HG02970 (cell line): Measurements from ENCODE around the gene ZNF740.
"Not testable (repeated sequence)": the region's sequence is repeated elsewhere in the genome, so short reads cannot be mapped to it uniquely, and the experiment has no call there.

Source experiments
- ATAC-seq: cut with Tn5 transposase; IDR thresholded peaks from one replicate; pipeline ENCODE4 v1.9.1; 2021; ENCODE audit warnings: mild to moderate bottlenecking, moderate library complexity, moderate number of reproducible peaks; ENCODE audit not compliant: unreplicated experiment, low FRiP score

ZNF740 gene, protein sequence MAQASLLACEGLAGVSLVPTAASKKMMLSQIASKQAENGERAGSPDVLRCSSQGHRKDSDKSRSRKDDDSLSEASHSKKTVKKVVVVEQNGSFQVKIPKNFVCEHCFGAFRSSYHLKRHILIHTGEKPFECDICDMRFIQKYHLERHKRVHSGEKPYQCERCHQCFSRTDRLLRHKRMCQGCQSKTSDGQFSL

DNA sequence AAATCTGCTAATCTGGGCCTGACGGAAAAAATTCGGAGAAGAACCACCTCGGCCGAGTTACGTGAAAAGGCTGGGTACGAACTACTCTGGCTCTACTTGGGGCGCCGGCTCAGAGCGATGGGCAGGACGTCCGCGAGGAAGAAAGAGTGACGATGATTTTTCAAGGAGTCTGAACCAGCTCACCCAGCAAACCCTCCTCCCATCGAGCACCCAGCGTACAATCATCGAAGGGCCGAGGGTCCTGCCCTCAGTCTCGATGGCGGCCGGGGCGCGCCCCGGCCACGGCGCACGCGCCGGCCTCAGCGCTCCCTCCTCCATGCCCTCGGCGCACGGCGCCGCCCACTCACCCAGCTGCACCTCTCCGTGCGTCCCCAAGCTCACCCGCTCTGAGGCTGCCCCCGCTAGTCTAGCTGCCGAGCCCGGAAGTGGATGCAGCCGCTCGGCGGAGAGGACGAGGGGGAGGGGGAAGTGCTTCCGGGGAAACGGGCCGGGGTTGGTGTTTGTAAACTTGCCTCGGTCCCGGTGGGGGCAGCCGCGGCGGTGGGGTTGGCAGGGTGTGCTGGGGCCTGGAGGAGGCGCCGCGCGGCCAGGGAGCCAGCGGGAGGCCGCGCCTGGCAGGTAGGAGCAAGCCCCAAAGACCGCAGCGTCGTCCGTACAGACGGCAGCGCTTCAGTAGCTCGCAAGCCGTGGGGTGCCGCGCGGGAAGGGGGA, at the start of gene ZNF740, which contains the start of gene CSAD:
Gene ZNF740, plus strand, starts transcription at position 503 of the 711 bp plus-strand sequence. CDS start 1,262 bp downstream, outside the sequence.
Gene CSAD, minus strand, starts transcription at position 706 of the 711 bp plus-strand sequence. CDS start 7,455 bp downstream, outside the sequence.
- ATAC-seq = peak; percentile 91

DNA sequence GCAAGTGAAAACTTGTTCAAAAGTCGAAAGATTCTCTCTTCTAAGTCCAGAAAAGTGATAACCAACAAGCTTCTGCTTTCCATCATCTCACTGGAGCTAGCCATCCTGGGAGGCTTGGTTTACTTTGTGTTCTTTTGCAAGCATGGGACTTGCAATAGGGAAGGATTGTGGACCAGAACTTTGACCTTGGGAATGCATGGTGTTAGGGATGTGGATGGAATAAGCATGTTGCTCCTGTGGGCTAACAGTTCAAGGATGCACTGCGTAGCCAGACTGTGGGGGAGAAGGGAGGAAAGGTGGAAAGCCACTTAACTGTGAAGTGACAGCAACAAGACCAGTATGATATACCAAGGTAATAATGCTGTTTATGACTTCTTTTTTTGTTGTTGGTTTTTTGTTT, 48.7 kb upstream of the ZNF740 start:
- ATAC-seq = no peak

DNA sequence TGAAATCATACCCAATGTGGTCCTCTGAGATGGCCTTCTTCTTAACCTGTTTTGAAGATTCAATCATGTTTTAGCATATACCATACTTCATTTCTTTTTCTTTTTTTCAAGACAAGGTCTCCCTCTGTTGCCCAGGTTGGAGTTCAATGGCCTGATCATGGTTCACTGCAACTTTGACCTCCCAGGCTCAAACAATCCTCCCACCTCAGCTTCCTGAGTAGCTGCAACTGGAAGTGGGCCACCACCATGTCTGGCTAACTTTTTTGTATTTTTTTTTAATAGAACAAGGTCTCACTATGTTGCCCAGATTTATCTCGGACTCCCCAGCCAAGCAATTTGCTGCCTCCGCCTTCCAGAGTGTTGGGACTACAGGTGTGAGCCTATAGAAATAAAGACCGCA, 46.8 kb upstream of the ZNF740 start:
- ATAC-seq = no peak

DNA sequence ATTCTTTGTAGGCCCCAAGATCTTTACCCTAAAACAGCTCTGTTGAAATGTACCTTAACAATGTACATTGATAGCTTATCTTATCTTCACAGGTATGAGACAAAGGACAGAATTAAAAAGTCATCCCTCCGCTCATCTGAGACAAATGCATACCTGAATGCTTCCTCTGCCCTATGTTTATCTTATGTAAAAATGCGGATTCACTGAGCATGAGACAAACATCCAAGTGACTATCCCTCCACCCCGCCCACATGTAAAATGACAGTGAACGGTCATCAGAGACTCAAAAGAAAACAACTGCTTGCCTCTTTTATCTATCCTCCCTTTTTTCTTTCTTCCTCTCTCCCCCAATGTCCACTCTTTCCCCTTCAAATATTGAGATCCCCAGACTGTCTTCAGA, 37.2 kb upstream of the ZNF740 start:
- no peak for ATAC-seq

DNA sequence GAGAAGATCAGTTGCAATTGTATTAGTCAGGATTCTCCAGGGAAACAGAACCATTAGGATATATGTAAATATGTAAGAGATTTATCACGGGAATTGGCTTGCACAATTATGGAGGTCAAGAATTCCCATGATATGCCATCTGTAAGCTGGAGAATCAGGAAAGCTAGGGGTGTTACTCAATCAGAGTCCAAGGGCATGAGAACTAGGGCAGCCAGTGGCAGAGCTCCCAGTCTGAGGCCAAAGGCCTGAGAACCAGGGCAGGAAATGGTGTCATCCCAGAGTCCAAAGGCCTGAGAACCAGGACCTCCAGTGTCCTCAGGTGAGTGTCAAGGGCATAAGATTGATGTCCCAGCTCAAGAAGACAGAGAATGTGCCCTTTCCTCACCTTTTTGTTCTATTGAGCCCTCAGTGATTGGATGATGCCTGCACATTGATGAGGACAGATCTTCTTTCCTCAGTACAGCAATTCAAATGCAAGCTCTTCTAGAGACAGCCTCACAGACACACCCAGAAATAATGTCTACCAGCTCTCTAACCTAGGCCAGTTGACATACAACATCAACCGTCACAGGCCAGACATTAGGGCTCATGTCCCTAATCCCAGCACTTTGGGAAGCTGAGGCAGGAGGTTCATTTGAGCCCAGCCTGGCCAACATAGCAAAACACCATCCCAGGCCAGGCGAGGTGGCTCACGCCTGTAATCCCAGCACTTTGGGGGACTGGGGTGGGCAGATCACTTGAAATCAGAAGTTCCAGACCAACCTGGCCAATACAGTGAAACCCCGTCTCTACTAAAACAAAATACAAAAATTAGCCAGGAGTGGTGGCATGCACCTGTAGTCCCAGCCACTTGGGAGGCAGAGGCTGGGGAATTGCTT, 34.9 kb upstream of the ZNF740 start:
- no peak for ATAC-seq

DNA sequence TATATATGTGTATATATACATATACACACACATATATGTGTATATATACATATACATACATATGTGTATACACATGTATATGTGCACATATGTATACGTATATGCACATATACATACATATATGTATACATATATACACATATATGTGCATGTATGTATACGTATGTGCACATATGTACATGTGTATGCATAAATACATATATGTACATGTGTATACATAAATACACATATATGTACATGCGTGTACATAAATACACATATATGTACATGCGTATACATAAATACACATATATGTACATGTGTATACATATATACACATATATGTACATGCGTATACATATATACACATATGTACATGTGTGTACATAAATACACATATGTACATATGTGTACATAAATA, 33.3 kb upstream of the ZNF740 start:
- ATAC-seq = no peak

DNA sequence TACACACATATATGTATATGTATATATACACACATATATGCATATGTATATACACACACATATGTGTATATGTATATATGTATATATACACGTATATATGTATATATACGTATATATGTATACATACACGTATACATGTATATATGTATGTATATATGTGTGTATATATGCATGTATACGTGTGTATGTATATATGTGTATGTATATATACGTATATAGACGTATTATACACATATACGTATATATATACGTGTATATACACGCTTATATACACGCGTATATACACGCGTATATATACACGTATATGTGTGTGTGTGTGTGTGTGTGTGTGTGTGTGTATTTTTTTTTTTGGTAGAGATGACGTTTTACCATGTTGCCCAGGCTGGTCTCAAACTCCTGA, 32.9 kb upstream of the ZNF740 start:
- ATAC-seq = no peak

DNA sequence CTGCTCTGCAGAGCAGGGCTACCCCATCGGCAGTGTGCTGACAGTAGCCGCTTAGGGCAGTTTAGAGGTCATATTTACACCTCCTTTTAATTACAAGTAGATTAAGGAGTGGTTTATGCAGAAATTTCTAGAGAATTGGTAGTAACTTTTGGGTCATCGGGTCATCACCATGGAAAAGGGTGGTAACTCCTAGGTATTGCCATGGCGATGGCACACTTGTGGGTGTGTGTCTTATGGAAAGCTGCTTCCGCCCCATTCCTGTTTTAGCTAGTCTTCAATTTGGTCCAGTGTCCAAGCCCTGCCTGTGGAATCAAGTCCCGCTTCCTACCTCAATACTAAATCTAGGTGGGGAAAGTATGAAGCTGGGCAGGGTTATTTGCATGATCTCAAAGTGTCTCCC, 29.5 kb upstream of the ZNF740 start:
- no peak for ATAC-seq

DNA sequence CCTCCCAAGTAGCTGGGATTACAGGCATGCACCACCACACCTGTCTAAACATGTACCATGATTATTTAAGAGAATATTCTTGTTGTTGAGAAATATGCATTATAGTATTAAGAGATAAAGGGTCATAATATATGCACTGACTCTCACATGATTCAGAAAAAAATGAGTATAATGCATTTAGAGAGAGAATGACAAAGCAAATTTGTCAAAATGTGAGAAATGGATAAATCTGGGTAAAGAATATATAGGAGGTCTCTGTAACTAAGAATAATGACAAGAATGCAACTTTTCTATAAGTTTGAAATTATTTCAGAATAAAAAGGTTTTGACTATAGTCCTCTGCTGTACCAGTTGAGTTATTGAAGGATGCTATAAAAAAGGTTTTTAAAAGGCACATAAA, 28.1 kb upstream of the ZNF740 start:
- no peak for ATAC-seq

DNA sequence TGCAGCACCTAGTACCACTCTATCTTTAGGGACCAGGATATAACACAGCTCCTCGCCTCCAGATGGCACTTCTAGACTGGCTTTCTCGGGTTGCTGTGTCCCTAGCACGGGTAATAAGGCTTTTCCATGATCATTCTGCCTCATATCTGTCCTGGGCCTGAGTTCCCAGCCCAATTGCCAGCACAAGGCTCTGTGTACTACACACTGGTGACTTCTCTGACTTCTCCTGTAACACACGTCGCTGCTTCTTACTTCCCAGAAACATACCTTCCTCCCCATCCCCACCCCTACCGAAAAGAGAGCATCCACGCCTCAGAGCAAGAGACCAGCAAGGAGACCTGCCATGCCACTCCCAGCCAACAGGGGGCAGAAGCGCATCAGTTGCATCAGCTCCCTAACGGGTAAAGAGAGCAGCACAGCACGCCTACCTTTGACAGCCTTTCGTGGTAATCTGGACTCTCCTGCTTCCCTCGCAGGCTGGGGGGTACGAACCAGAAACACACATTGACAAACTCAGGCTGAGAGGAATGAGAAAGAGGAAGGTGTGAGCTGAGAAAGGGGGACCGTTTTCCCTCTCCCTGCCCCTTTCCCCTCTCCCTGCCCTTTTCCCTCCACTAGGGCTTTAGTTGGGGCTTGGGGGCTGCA, 21.2 kb upstream of the ZNF740 start:
- no peak for ATAC-seq

DNA sequence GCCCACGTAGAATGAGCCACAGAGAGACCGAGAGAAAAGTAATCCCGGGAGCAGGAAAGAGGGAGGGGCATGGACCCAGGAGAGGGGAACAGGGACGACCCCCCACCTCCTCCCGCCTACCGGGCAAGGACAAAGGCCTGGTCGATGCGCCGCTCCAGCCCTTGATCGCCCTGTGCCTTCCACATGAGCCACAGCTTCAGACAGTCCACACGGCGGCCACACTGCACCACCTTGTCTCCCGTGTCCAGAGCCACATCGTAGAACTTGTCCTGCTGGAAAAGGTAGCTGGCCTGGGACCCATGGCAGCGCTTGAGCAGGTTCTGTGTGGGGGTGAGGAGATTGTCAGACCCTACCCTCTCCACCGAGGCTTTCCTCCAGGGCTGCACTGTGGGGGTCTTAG, 20.5 kb upstream of the ZNF740 start:
- ATAC-seq = no peak

DNA sequence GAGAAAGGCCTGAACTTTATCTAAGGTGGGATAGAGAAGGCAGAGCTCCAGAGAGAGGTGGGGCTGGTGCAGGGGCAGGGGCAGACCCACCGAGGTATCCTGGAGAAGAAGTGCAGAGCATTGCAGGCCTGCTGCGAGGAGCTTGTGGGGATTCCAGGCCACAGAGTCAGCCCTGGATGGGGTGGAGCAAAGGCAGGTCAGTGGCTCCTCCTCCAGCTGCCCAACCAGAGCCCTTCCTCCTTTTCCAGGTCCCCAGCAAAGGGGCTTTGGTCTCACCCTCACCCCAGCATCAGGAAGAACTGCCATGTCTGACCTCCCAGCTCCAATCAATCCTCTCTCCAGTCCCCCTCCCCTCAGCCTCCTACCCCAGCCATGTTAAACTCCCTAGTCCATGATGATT, 19.8 kb upstream of the ZNF740 start:
- ATAC-seq = no peak

DNA sequence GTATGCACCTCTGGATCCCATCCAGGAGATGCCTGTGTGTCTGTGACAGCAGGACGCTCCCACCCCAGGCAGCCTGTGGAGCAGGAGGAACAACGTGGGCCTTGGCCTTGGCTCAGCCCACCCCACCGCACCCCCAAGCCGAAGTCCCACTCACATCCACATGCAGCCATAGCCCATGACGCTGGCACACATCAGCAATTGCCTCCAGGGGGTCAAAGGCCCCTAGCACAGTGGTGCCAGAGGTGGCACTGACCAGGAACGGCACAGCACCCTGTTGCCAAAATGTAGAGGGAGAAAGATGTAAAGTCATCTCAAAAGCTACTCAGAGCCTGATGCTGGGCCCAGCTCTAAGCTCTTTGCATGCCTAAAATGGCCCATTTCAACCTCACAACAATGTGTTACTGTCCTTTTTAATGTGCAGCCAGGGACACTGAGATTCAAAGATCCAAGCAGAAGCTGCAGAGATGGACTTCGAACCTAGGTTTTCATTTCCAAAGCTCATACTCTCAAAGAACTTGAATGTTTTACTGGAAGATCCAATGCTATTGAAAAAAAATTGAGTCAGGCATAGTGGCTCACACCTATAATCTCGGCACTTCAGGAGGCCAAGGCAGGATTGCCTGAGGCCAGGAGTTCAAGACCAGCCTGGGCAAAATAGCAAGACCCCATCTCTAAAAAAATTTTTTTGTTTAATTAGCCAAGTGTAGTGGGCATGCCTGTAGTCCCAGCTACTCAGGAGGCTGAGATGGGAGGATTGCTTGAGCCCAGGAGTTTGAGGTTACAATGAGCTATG, 19.2 kb upstream of the ZNF740 start:
- no peak for ATAC-seq

DNA sequence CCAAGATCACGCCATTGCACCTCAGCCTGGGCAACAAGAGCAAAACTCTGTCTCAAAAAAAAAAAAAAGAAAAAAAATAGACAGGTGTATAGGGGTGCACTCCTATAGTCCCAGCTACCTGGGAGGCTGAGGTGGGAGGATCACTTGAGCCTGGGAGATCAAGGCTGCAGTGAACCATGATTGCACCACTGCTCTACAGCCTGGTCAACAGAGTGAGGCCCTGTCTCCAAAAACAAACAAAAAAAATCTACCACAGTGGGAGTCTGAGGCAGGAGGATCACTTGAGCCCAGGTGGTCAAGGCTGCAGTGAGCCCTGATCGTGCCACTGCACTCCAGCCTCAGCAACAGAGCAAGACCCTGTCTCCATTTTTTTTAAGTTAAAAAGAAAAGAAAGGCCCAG, 17.5 kb upstream of the ZNF740 start:
- ATAC-seq = not testable (repeated sequence)

DNA sequence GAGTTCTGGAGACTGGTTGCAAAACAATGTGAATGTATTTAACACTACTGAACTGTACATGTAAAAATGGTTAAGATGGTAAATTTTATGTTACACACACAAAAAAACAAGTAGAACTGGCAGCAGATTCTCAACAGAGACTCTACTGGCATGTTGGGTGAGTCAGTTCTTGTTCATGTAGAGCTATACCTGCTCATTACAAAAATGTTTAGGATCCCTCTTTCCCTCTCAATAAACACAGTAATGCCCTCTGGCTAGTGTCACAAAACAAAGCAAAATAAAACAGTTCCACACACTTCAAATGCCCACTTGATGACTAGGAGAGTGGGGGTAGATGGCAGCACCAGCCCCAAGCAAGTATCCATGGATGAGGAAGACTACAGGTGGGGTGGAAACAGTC, 13.7 kb upstream of the ZNF740 start:
- ATAC-seq = no peak

DNA sequence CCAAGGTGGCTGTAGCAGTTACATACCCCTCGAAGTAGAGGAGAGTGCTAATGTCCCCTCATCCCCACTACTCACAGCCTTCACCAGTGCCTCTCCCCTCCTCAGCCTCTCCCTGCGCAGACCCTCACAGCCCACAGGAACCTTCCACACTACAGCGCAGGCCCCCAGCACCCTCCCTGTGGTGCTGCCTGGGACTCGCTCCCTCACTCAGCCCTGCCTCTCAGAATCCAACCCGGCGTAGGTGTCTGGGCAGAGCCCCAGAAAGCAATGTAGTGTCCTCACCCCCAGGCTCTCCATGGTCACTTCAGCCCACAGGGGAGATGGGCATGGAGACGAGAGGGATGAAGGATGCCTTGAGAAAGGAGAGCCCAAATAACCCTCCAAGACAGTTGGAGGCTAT, 10.9 kb upstream of the ZNF740 start:
- ATAC-seq = no peak

DNA sequence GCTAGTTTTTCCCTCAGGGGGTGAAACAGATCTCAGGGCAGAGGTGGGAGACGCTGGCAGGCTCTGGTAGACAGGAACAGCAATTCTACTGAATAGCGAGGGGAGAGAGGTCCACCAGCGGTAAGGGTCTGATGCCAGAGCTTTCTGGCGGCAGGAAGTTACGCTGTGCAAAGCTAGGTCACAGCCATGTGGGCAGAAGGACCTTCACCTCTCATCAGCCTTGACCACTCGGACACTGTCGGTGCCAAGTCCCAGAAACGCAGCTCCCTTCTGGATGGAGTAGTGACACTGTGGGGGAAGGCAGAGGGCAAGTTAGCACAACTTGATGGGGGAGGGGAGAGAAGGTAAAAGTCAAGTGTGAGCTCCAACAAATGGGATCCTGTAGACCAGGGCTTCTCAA, 10.3 kb upstream of the ZNF740 start:
- ATAC-seq = no peak

DNA sequence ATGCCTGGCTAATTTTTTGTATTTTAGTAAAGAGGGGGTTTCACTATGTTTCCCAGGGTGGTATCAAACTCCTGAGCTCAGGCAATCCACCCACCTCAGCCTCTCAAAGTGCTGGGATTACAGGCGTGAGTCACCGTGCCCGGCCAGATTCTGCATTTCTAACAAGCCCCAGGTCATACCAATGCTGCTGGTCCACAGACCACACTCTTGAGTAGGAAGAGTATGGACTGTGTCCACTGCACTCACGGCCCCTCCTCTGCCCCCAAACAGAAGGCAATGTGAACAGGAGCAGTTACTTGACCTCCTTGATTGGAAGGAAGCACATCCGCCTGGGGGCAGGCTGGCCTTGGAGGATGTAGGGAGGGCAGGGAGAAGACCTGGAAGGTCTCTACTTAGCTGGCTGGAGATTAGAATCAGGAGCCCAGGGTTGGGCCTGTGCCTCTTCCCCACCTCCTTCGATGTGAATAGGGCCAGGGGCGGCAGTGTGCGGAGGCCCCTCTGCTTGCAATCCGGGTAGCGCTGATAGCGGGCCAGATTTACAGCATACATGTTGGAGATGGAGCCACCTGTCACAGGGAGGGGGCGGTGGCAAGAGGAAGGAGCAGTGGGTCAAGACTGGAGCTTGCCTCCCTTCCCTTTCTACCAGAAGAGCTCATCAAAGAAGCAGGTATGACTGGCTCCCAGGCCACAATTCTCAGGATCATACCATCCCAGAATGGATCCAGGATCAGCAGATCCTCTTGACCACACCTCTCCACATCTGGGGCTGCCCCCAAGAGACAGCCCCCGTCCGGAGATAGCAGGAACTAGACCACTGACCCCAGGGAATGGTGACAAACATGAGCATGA, 9.4 kb upstream of the ZNF740 start:
- ATAC-seq = no peak

DNA sequence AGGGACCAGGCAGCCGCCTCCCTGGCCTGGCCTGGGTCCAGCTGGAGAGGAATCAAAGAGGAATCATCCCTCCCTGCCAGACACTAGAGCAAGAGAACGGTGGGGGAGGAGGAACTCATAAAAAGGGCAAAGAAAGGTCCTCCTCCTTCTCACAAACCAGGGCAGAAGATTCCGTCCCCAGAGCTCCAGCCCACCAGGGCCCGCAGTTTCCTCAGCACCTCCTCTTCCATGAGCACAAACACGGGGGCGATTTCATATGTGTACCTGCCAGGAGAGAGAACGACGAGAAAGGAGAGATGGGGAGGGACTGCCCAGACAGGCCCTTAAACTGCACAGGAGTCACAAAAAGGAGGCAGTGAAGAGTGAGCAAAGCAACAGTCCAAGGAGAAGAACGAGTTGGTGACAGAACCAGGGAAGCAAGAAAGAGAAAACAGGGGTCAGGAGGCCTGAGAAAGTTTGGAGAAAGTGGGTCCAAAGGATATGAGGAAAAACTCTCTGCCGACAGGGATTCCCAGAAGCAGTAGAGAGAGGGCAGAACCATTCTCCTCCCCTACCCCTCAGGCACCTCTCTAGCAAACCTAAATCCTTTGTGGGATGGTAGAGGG, 8.7 kb upstream of the ZNF740 start:
- ATAC-seq = no peak
